ENCODE data around the gene MACIR.

GRCh38 chr5:103217101-103217500 lies 41.5 kb upstream of the MACIR start:
- no peak for TF ChIP-seq MAX (IDR thresholded peaks at IDR 0.05; ENCODE audit: low read depth, low read length)
- TF ChIP-seq, protein P1, sequence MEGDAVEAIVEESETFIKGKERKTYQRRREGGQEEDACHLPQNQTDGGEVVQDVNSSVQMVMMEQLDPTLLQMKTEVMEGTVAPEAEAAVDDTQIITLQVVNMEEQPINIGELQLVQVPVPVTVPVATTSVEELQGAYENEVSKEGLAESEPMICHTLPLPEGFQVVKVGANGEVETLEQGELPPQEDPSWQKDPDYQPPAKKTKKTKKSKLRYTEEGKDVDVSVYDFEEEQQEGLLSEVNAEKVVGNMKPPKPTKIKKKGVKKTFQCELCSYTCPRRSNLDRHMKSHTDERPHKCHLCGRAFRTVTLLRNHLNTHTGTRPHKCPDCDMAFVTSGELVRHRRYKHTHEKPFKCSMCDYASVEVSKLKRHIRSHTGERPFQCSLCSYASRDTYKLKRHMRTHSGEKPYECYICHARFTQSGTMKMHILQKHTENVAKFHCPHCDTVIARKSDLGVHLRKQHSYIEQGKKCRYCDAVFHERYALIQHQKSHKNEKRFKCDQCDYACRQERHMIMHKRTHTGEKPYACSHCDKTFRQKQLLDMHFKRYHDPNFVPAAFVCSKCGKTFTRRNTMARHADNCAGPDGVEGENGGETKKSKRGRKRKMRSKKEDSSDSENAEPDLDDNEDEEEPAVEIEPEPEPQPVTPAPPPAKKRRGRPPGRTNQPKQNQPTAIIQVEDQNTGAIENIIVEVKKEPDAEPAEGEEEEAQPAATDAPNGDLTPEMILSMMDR (IDR thresholded peaks at IDR 0.05; ENCODE audit: low read depth, low read length): no peak

Data from NB4 (cell line).